GM12801 (cell line): Measurements from ENCODE around the gene HOXD4.

Source experiments
- CTCF ChIP-seq: IDR thresholded peaks from one replicate; pipeline ENCODE4 v1.5.1; 2011; ENCODE audit warnings: control low read depth; ENCODE audit not compliant: insufficient read length; ENCODE audit errors: extremely low read depth

The HOXD4 gene

GRCh38 chr2:176110415-176111308 lies 40.7 kb upstream of the HOXD4 start:
- no peak for TF ChIP-seq CTCF

GRCh38 chr2:176111309-176111663 lies 40.1 kb upstream of the HOXD4 start:
- no peak for TF ChIP-seq CTCF

GRCh38 chr2:176111846-176112374 lies 39.4 kb upstream of the HOXD4 start:
- TF ChIP-seq CTCF, result no peak

GRCh38 chr2:176112375-176113302 lies 38.7 kb upstream of the HOXD4 start:
- TF ChIP-seq CTCF, result no peak

GRCh38 chr2:176114120-176114929 lies 37.0 kb upstream of the HOXD4 start:
- no peak for TF ChIP-seq CTCF

GRCh38 chr2:176114930-176115625 lies 36.3 kb upstream of the HOXD4 start:
- no peak for TF ChIP-seq CTCF
